Panc1 (cell line): ENCODE data around the gene PPP1R15A. TPM values are rescaled to one million over a fixed set of nuclear protein-coding genes. Genes with fewer than 3 reads are reported as not detected.

ENCODE experiments used
- ATAC-seq: fragments of 200-7000 bp; cut with Tn5 transposase; 2 replicates; pipeline ENCODE4 v1.9.1; 2020; ENCODE audit warnings: mild to moderate bottlenecking, moderate library complexity
- BruUV-seq: library from RNA; stranded (reverse); fragments of 400-500 nt; replicated peaks from 2 replicates; lab custom pipeline; 2021; lab: Mats Ljungman, UMichigan
- CTCF ChIA-PET: fragments of 300-600 bp; sonication (Branson Sonifier 250); formaldehyde crosslinking; loops from one replicate; lab custom pipeline; 2022; ENCODE audit warnings: antibody characterized with exemption; lab: Charles Lee
- POLR2A ChIA-PET: fragments of 300-600 bp; sonication (Branson Sonifier 250); formaldehyde crosslinking; loops from one replicate; lab custom pipeline; 2022; ENCODE audit warnings: antibody characterized with exemption; lab: Charles Lee
- DNase-seq: peaks from one replicate; pipeline ENCODE4 v3.0.0-alpha.2; 2010; ENCODE audit warnings: low read depth, low spot score
- H3K27ac ChIP-seq: 2 replicates; pipeline ENCODE4 v1.5.1; 2011; ENCODE audit warnings: mild to moderate bottlenecking, low read length, inconsistent platforms
- H3K27me3 ChIP-seq: fragments of 200-500 bp; sonication (Bioruptor generic); 2 replicates; pipeline ENCODE4 v1.6.0; 2014; ENCODE audit warnings: low read length, inconsistent platforms; ENCODE audit not compliant: control insufficient read depth, insufficient read depth
- H3K36me3 ChIP-seq: fragments of 200-500 bp; sonication (Bioruptor generic); 2 replicates; pipeline ENCODE4 v1.5.1; 2014; ENCODE audit warnings: inconsistent platforms, mild to moderate bottlenecking, low read length, moderate library complexity; ENCODE audit not compliant: control insufficient read depth, insufficient read depth
- H3K4me1 ChIP-seq: 2 replicates; pipeline ENCODE4 v1.5.1; 2011; ENCODE audit warnings: inconsistent platforms, mild to moderate bottlenecking, low read length, moderate library complexity; ENCODE audit not compliant: control insufficient read depth, insufficient read depth
- H3K4me3 ChIP-seq, 2 experiments: 2 replicates each; pipeline ENCODE4 v1.5.1; 2011 to 2012; ENCODE audit warnings: low read depth in 2 of 2, low read length in 2 of 2, mild to moderate bottlenecking in 2 of 2, inconsistent platforms in 1 of 2, moderate library complexity in 1 of 2
- H3K9me3 ChIP-seq: fragments of 200-500 bp; sonication (Bioruptor generic); 2 replicates; pipeline ENCODE4 v1.5.1; 2014; ENCODE audit warnings: low read depth, mild to moderate bottlenecking, inconsistent platforms, low read length, moderate library complexity; ENCODE audit not compliant: control insufficient read depth, insufficient read depth
- POLR2AphosphoS5 ChIP-seq: IDR thresholded peaks from 2 replicates; pipeline ENCODE4 v1.6.1; 2012; ENCODE audit warnings: mild to moderate bottlenecking, low read depth, low read length, moderate library complexity
- SIN3A ChIP-seq: IDR thresholded peaks from 2 replicates; pipeline ENCODE4 v1.6.1; 2012; ENCODE audit warnings: low read depth, mild to moderate bottlenecking, low read length, moderate library complexity, borderline replicate concordance; ENCODE audit not compliant: insufficient read depth
- TCF7L2 ChIP-seq: IDR thresholded peaks from 2 replicates; pipeline ENCODE4 v1.6.1; 2011; ENCODE audit warnings: mild to moderate bottlenecking, low read depth, low read length, inconsistent platforms
- in situ Hi-C: cut with HindIII; loops from 2 replicates; pipeline ENCODE4 v1.10.0; 2016; ENCODE audit warnings: low sequenced_read_pairs, low pct_unique_long_range_greater_than_20kb
- intact Hi-C: fragments of 100-400 bp; cut with micrococcal nuclease; formaldehyde crosslinking; loops from one replicate; pipeline ENCODE4 v1.10.0; 2022; ENCODE audit not compliant: unreplicated experiment
- total RNA-seq: library from RNA; stranded (reverse); gene quantifications from one replicate; pipeline ENCODE4 v1.2.1, GENCODE V29; 2021; ENCODE audit not compliant: unreplicated experiment
- TF ChIP-seq, protein P1 (sequence below), 2 experiments: IDR thresholded peaks; 2 replicates each; pipeline ENCODE4 v1.6.1; 2011 to 2012; ENCODE audit warnings: low read depth in 2 of 2, control low read depth in 1 of 2, low read length in 1 of 2, mild to moderate bottlenecking in 1 of 2, moderate library complexity in 1 of 2; ENCODE audit not compliant: insufficient read depth in 1 of 2
- TF ChIP-seq, protein P2 (sequence below): fragments of 450-650 bp; IDR thresholded peaks from 2 replicates; pipeline ENCODE4 v1.5.1; 2017; ENCODE audit warnings: mild to moderate bottlenecking

Gene PPP1R15A
- total RNA-seq, 1 experiment from 2014 or later = 27.1 TPM

DNA sequence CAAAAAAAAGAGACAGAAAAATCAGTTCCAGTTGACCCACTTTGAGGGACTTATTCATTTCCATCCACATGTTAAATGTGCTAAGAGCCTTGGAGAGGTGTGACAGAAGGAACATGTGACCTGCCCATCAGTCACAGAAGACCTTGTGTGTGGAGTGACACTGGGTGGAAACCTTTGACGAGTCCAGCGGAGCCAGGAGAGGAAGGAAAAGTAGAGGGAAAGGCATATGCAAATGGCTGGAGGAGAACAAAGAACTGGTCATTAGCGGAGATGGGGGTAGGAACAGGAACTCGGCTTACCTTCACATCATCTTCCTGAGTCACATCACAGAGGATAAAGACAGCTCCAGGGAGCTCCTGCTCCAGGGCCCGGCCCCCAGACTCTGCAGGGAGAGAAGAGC is 38.2 kb upstream of the PPP1R15A start:
- CTCF ChIA-PET = interaction anchor here (0.6 to 0.7 kb wide), 2 partner anchors 39 to 48 kb away, joined by 3 to 4 read pairs; no protein-coding TSS in a partner anchor
- TF ChIP-seq POLR2AphosphoS5 (no peak), TCF7L2 (no peak), SIN3A (no peak)
- TF ChIP-seq, protein P1, sequence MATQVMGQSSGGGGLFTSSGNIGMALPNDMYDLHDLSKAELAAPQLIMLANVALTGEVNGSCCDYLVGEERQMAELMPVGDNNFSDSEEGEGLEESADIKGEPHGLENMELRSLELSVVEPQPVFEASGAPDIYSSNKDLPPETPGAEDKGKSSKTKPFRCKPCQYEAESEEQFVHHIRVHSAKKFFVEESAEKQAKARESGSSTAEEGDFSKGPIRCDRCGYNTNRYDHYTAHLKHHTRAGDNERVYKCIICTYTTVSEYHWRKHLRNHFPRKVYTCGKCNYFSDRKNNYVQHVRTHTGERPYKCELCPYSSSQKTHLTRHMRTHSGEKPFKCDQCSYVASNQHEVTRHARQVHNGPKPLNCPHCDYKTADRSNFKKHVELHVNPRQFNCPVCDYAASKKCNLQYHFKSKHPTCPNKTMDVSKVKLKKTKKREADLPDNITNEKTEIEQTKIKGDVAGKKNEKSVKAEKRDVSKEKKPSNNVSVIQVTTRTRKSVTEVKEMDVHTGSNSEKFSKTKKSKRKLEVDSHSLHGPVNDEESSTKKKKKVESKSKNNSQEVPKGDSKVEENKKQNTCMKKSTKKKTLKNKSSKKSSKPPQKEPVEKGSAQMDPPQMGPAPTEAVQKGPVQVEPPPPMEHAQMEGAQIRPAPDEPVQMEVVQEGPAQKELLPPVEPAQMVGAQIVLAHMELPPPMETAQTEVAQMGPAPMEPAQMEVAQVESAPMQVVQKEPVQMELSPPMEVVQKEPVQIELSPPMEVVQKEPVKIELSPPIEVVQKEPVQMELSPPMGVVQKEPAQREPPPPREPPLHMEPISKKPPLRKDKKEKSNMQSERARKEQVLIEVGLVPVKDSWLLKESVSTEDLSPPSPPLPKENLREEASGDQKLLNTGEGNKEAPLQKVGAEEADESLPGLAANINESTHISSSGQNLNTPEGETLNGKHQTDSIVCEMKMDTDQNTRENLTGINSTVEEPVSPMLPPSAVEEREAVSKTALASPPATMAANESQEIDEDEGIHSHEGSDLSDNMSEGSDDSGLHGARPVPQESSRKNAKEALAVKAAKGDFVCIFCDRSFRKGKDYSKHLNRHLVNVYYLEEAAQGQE (IDR thresholded peaks at IDR 0.05; ENCODE audit: insufficient read depth in 1 of 2, low read depth in 2 of 2, low read length in 1 of 2) = no peak
- TF ChIP-seq, protein P2, sequence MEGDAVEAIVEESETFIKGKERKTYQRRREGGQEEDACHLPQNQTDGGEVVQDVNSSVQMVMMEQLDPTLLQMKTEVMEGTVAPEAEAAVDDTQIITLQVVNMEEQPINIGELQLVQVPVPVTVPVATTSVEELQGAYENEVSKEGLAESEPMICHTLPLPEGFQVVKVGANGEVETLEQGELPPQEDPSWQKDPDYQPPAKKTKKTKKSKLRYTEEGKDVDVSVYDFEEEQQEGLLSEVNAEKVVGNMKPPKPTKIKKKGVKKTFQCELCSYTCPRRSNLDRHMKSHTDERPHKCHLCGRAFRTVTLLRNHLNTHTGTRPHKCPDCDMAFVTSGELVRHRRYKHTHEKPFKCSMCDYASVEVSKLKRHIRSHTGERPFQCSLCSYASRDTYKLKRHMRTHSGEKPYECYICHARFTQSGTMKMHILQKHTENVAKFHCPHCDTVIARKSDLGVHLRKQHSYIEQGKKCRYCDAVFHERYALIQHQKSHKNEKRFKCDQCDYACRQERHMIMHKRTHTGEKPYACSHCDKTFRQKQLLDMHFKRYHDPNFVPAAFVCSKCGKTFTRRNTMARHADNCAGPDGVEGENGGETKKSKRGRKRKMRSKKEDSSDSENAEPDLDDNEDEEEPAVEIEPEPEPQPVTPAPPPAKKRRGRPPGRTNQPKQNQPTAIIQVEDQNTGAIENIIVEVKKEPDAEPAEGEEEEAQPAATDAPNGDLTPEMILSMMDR = no peak
- intact Hi-C loops (no loop called here), in situ Hi-C loops (no loop called here)
- Histone ChIP-seq H3K27me3 (no peaks in the 10 kb centered on the region), H3K27ac (no peak overlapping the region), H3K4me3 (peak overlapping the region in 1 of 2 experiments; percentile 26; a peak in 1 of 4 replicates), H3K9me3 (no peaks in the 10 kb centered on the region), H3K36me3 (no peaks in the 10 kb centered on the region), H3K4me1 (no peaks in the 10 kb centered on the region; the same call in 1 of the 2 replicates)
- DNase-seq (no peak), ATAC-seq (no peak)
- POLR2A ChIA-PET = no interaction called here
- BruUV-seq = no TSS peak

DNA sequence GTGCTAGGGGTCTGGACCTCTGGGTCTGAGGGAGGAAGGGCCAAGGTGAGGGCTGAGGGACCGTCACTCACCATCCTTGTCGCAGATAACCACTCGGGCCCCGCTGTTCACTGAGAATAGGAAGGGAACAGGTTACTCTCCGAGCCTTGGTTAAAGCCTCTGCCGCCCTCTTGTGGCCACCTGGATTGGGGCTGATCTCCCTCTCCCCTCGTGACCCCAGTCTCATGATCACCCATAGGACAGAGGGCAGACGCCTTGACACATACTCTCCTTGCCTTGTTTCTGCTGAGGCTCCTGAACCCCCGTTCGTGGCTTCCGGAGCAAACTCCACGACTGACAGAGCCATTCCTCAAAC is 36.5 kb upstream of the PPP1R15A start:
- Histone ChIP-seq H3K9me3 (no peaks in the 10 kb centered on the region), H3K27me3 (no peaks in the 10 kb centered on the region), H3K27ac (peak overlapping the region; percentile 86), H3K4me1 (no peaks in the 10 kb centered on the region; the same call in 1 of the 2 replicates), H3K36me3 (no peaks in the 10 kb centered on the region), H3K4me3 (peak overlapping the region; percentile 72 to 82)
- ChIA-PET CTCF (interaction anchor here (0.6 kb wide), 2 partner anchors 48 to 135 kb away, joined by 4 to 7 read pairs; no protein-coding TSS in a partner anchor), POLR2A (no interaction called here)
- DNase-seq = peak; percentile 78
- in situ Hi-C loops = no loop called here
- peak; percentile 91 for ATAC-seq
- intact Hi-C loops = no loop called here
- no TSS peak for BruUV-seq
- TF ChIP-seq, protein P1 (IDR thresholded peaks at IDR 0.05; ENCODE audit: insufficient read depth in 1 of 2, low read depth in 2 of 2, low read length in 1 of 2) = no peak
- no peak for TF ChIP-seq TCF7L2
- TF ChIP-seq POLR2AphosphoS5 = 0 out of 2 replicates have a peak, but pooled peaks have one; percentile 37
- TF ChIP-seq, protein P2 = peak; percentile 86
- TF ChIP-seq SIN3A = no peak
